Measurements from ENCODE around the gene TOLLIP.

Gene TOLLIP

GRCh38 chr11:1297576-1298473 lies 11.6 kb downstream of the TOLLIP start:
- DNase-seq, result no peak

- no peak for DNase-seq
Measured at GRCh38 chr11:1297011-1297575, 12.3 kb downstream of the TOLLIP start.

- no peak for DNase-seq
Measured at GRCh38 chr11:1296287-1296686, 13.1 kb downstream of the TOLLIP start.

- DNase-seq, result no peak
Measured at GRCh38 chr11:1295591-1295990, 13.8 kb downstream of the TOLLIP start.

GRCh38 chr11:1295086-1295485 lies 14.3 kb downstream of the TOLLIP start:
- no peak for DNase-seq

- peak in 3 of 4 experiments; percentile 30 to 46 (median 41) for DNase-seq
Measured at GRCh38 chr11:1293619-1294015, 15.8 kb downstream of the TOLLIP start.

GRCh38 chr11:1292644-1293618 lies 16.5 kb downstream of the TOLLIP start:
- DNase-seq, result no peak

- DNase-seq, result no peak
Measured at GRCh38 chr11:1292018-1292643, 17.3 kb downstream of the TOLLIP start.

GRCh38 chr11:1291295-1292017 lies 18.0 kb downstream of the TOLLIP start:
- no peak for DNase-seq

GRCh38 chr11:1290052-1291040 lies 19.1 kb downstream of the TOLLIP start:
- no peak for DNase-seq

- DNase-seq, result no peak
Measured at GRCh38 chr11:1289211-1289935, 20.1 kb downstream of the TOLLIP start.

- no peak for DNase-seq
Measured at GRCh38 chr11:1288426-1289151, 20.8 kb downstream of the TOLLIP start.

- no peak for DNase-seq
Measured at GRCh38 chr11:1287928-1288327, 21.5 kb downstream of the TOLLIP start.

- DNase-seq, result no peak
Measured at GRCh38 chr11:1285876-1286275, 23.6 kb downstream of the TOLLIP start.

GRCh38 chr11:1285316-1285744 lies 24.1 kb downstream of the TOLLIP start:
- no peak for DNase-seq

GRCh38 chr11:1283906-1284305 lies 25.5 kb downstream of the TOLLIP start:
- DNase-seq, result no peak

- no peak for DNase-seq
Measured at GRCh38 chr11:1283091-1283511, 26.3 kb downstream of the TOLLIP start.

GRCh38 chr11:1281974-1282365 lies 27.5 kb downstream of the TOLLIP start:
- DNase-seq, result no peak

Data from suppressor macrophage (primary cell).